Activated naive CD8-positive, alpha-beta T cell treated with anti-CD3 and anti-CD28 coated beads for 36 hours (primary cell): ENCODE data around the gene SCAI. TPM values are rescaled to one million over a fixed set of nuclear protein-coding genes. Genes with fewer than 3 reads are reported as not detected.
"Not testable (repeated sequence)": the region's sequence is repeated elsewhere in the genome, so short reads cannot be mapped to it uniquely, and the experiment has no call there.

Source experiments
- DNase-seq: peaks from one replicate; pipeline ENCODE4 v3.0.0; 2021
- H3K27ac Mint-ChIP-seq: one replicate; pipeline ENCODE4 v1.8.0; 2022; ENCODE audit warnings: mild to moderate bottlenecking, moderate library complexity, mixed read lengths
- H3K27me3 Mint-ChIP-seq: one replicate; pipeline ENCODE4 v1.8.0; 2022; ENCODE audit warnings: mild to moderate bottlenecking, mixed read lengths
- H3K36me3 Mint-ChIP-seq: one replicate; pipeline ENCODE4 v1.8.0; 2021; ENCODE audit warnings: mild to moderate bottlenecking, mixed read lengths
- H3K4me1 Mint-ChIP-seq: one replicate; pipeline ENCODE4 v1.8.0; 2021; ENCODE audit warnings: mixed read lengths
- H3K4me3 Mint-ChIP-seq: one replicate; pipeline ENCODE4 v1.8.0; 2022; ENCODE audit warnings: mild to moderate bottlenecking, moderate library complexity, mixed read lengths
- H3K9me3 Mint-ChIP-seq: one replicate; pipeline ENCODE4 v1.8.0; 2022; ENCODE audit warnings: mixed read lengths
- total RNA-seq, 2 experiments: library from RNA; stranded (reverse); gene quantifications; one replicate each; pipeline ENCODE4 v1.2.3, GENCODE V29; 2021

The SCAI gene
- total RNA-seq, result 1 to 10 TPM; 7.0 to 7.3 TPM

- peak; percentile 99 for DNase-seq
- Mint-ChIP-seq H3K27me3 (no peaks in the 10 kb centered on the region), H3K4me3 (peak within 1 kb of the TSS; percentile 96), H3K9me3 (no peaks in the 10 kb centered on the region), H3K36me3 (peaks cover 4% of the 10 kb centered on the region), H3K27ac (peak within 1 kb of the TSS; percentile 78), H3K4me1 (peaks cover 29% of the 10 kb centered on the region)
These were observed at the start of gene SCAI for GRCh38 chr9:125143377-125144090. Gene SCAI (minus strand): TSS chr9:125143528. CDS start chr9:125143437, 91 bp downstream.

- peak overlapping the region; percentile 98 for H3K4me3 Mint-ChIP-seq
- H3K4me1 Mint-ChIP-seq, result peaks cover 64% of the 10 kb centered on the region
- peak overlapping the region; percentile 97 for H3K27ac Mint-ChIP-seq
These were observed 47.1 kb upstream of the SCAI start for GRCh38 chr9:125190361-125190801.

GRCh38 chr9:125189361-125190289, 46.3 kb upstream of the SCAI start, which contains the start of gene PPP6C:
Gene PPP6C (minus strand): TSS chr9:125189803. CDS start chr9:125189718, 85 bp downstream.
- no peaks in the 10 kb centered on the region for H3K9me3 Mint-ChIP-seq
- DNase-seq, result peak; percentile 98
- H3K4me3 Mint-ChIP-seq, result peak within 1 kb of the TSS; percentile 98
- peaks cover 60% of the 10 kb centered on the region for H3K4me1 Mint-ChIP-seq
- H3K27ac Mint-ChIP-seq, result peak within 1 kb of the TSS; percentile 97
- H3K36me3 Mint-ChIP-seq, result peaks cover 7% of the 10 kb centered on the region
- H3K27me3 Mint-ChIP-seq, result no peaks in the 10 kb centered on the region

More at GRCh38 chr9:125190361-125190801, 47.1 kb upstream of the SCAI start:
- H3K36me3 Mint-ChIP-seq, result peaks cover 7% of the 10 kb centered on the region
- no peaks in the 10 kb centered on the region for H3K9me3 Mint-ChIP-seq
- DNase-seq, result no peak
- no peaks in the 10 kb centered on the region for H3K27me3 Mint-ChIP-seq

- H3K9me3 Mint-ChIP-seq, result no peaks in the 10 kb centered on the region
- peaks cover 11% of the 10 kb centered on the region for H3K36me3 Mint-ChIP-seq
- peaks cover 55% of the 10 kb centered on the region for H3K4me1 Mint-ChIP-seq
- H3K27me3 Mint-ChIP-seq, result no peaks in the 10 kb centered on the region
- peak overlapping the region; percentile 98 for H3K4me3 Mint-ChIP-seq
- peak overlapping the region; percentile 97 for H3K27ac Mint-ChIP-seq
- peak; percentile 34 for DNase-seq
These were observed 45.7 kb upstream of the SCAI start for GRCh38 chr9:125189011-125189360.

GRCh38 chr9:125183561-125183960, 40.2 kb upstream of the SCAI start:
- peaks cover 49% of the 10 kb centered on the region for H3K4me1 Mint-ChIP-seq

GRCh38 chr9:125183054-125183453, 39.7 kb upstream of the SCAI start:
- DNase-seq, result no peak
- peaks cover 48% of the 10 kb centered on the region for H3K4me1 Mint-ChIP-seq
- H3K27me3 Mint-ChIP-seq, result no peaks in the 10 kb centered on the region
- peaks cover 3% of the 10 kb centered on the region for H3K9me3 Mint-ChIP-seq
- H3K4me3 Mint-ChIP-seq, result no peak overlapping the region
- no peak overlapping the region for H3K27ac Mint-ChIP-seq
- peaks cover 34% of the 10 kb centered on the region for H3K36me3 Mint-ChIP-seq

More at GRCh38 chr9:125183561-125183960, 40.2 kb upstream of the SCAI start:
- Mint-ChIP-seq H3K9me3 (peaks cover 3% of the 10 kb centered on the region), H3K27me3 (no peaks in the 10 kb centered on the region), H3K27ac (no peak overlapping the region), H3K36me3 (peaks cover 31% of the 10 kb centered on the region), H3K4me3 (no peak overlapping the region)
- no peak for DNase-seq

- not testable (repeated sequence) for H3K27me3 Mint-ChIP-seq, H3K4me3 Mint-ChIP-seq, H3K27ac Mint-ChIP-seq, DNase-seq, H3K9me3 Mint-ChIP-seq
- Mint-ChIP-seq H3K36me3 (peaks cover 38% of the 10 kb centered on the region), H3K4me1 (peaks cover 42% of the 10 kb centered on the region)
These were observed 38.4 kb upstream of the SCAI start for GRCh38 chr9:125181756-125182155.

GRCh38 chr9:125180876-125181275, 37.5 kb upstream of the SCAI start:
- peaks cover 47% of the 10 kb centered on the region for H3K4me1 Mint-ChIP-seq
- no peak overlapping the region for H3K27ac Mint-ChIP-seq
- no peak for DNase-seq
- no peaks in the 10 kb centered on the region for H3K27me3 Mint-ChIP-seq
- H3K4me3 Mint-ChIP-seq, result no peak overlapping the region
- peaks cover 42% of the 10 kb centered on the region for H3K36me3 Mint-ChIP-seq
- peaks cover 3% of the 10 kb centered on the region for H3K9me3 Mint-ChIP-seq

GRCh38 chr9:125179776-125180175, 36.4 kb upstream of the SCAI start:
- not testable (repeated sequence) for H3K27me3 Mint-ChIP-seq, H3K4me3 Mint-ChIP-seq, H3K9me3 Mint-ChIP-seq, DNase-seq, H3K27ac Mint-ChIP-seq
- peaks cover 39% of the 10 kb centered on the region for H3K36me3 Mint-ChIP-seq
- H3K4me1 Mint-ChIP-seq, result peaks cover 41% of the 10 kb centered on the region

- no peak for DNase-seq
- Mint-ChIP-seq H3K4me1 (peaks cover 40% of the 10 kb centered on the region), H3K4me3 (no peak overlapping the region), H3K36me3 (peaks cover 41% of the 10 kb centered on the region), H3K27me3 (no peaks in the 10 kb centered on the region), H3K9me3 (peaks cover 3% of the 10 kb centered on the region), H3K27ac (no peak overlapping the region)
These were observed 34.6 kb upstream of the SCAI start for GRCh38 chr9:125177888-125178287.

- no peak overlapping the region for H3K4me3 Mint-ChIP-seq
- peaks cover 40% of the 10 kb centered on the region for H3K36me3 Mint-ChIP-seq
- no peaks in the 10 kb centered on the region for H3K9me3 Mint-ChIP-seq
- no peak overlapping the region for H3K27ac Mint-ChIP-seq
- H3K27me3 Mint-ChIP-seq, result no peaks in the 10 kb centered on the region
- peaks cover 40% of the 10 kb centered on the region for H3K4me1 Mint-ChIP-seq
- no peak for DNase-seq
These were observed 33.3 kb upstream of the SCAI start for GRCh38 chr9:125176636-125177035.

GRCh38 chr9:125172031-125172755, 28.9 kb upstream of the SCAI start:
- H3K36me3 Mint-ChIP-seq, result peaks cover 29% of the 10 kb centered on the region
- peaks cover 30% of the 10 kb centered on the region for H3K4me1 Mint-ChIP-seq
- no peak for DNase-seq
- no peak overlapping the region for H3K27ac Mint-ChIP-seq
- no peaks in the 10 kb centered on the region for H3K9me3 Mint-ChIP-seq
- H3K4me3 Mint-ChIP-seq, result no peak overlapping the region
- H3K27me3 Mint-ChIP-seq, result no peaks in the 10 kb centered on the region

- no peak overlapping the region for H3K27ac Mint-ChIP-seq
- no peaks in the 10 kb centered on the region for H3K9me3 Mint-ChIP-seq
- no peak for DNase-seq
- H3K36me3 Mint-ChIP-seq, result peaks cover 25% of the 10 kb centered on the region
- peaks cover 26% of the 10 kb centered on the region for H3K4me1 Mint-ChIP-seq
- H3K27me3 Mint-ChIP-seq, result no peaks in the 10 kb centered on the region
- H3K4me3 Mint-ChIP-seq, result no peak overlapping the region
These were observed 26.6 kb upstream of the SCAI start for GRCh38 chr9:125169895-125170294.

- Mint-ChIP-seq H3K27ac (no peak overlapping the region), H3K36me3 (peaks cover 15% of the 10 kb centered on the region), H3K27me3 (no peaks in the 10 kb centered on the region), H3K4me3 (no peak overlapping the region), H3K9me3 (no peaks in the 10 kb centered on the region), H3K4me1 (peaks cover 13% of the 10 kb centered on the region)
- DNase-seq, result no peak
These were observed 23.4 kb upstream of the SCAI start for GRCh38 chr9:125166762-125167161.

- not testable (repeated sequence) for H3K27me3 Mint-ChIP-seq, DNase-seq, H3K4me3 Mint-ChIP-seq, H3K9me3 Mint-ChIP-seq, H3K27ac Mint-ChIP-seq, H3K4me1 Mint-ChIP-seq
- H3K36me3 Mint-ChIP-seq, result peaks cover 12% of the 10 kb centered on the region
These were observed 19.6 kb upstream of the SCAI start for GRCh38 chr9:125162891-125163290.
